Measurements from ENCODE around the gene SRR. TPM values are rescaled to one million over a fixed set of nuclear protein-coding genes. Genes with fewer than 3 reads are reported as not detected.

Gene SRR
- total and polyA plus RNA-seq, 10 of the 15 experiments (the other 5 are each of a cell fraction or from before 2014, with no cell fraction given), result 11.7 to 33.9 (median 20.2) TPM

- in situ Hi-C loops (cut with MboI), result no loop called here
- Histone ChIP-seq H2AFZ (ENCODE audit: control insufficient read depth, low read depth, low read length) (no peak overlapping the region), H3K9ac (ENCODE audit: control insufficient read depth, insufficient read depth, low read length) (no peak overlapping the region), H3K79me2 (ENCODE audit: control insufficient read depth, insufficient read depth, low read length) (no peaks in the 10 kb centered on the region), H3K4me2 (ENCODE audit: control insufficient read depth, insufficient read depth) (no peak overlapping the region), H3K36me3 (ENCODE audit: control insufficient read depth in 2 of 2, insufficient read depth in 2 of 2, low read length in 1 of 2) (peaks cover 10 to 34% of the 10 kb centered on the region in 2 experiments), H3K27ac (ENCODE audit: control insufficient read depth, insufficient read depth) (no peak overlapping the region), H3K9me3 (replicated peaks; ENCODE audit: control insufficient read depth, insufficient read depth, low read length) (no peaks in the 10 kb centered on the region), H3K4me3 (no peak overlapping the region), H4K20me1 (ENCODE audit: control insufficient read depth, insufficient read depth) (no peaks in the 10 kb centered on the region), H3K4me1 (ENCODE audit: control insufficient read depth, insufficient read depth, low read length) (0 out of 2 replicates have a peak, but pooled peaks cover 3% of the 10 kb centered on the region), H3K27me3 (replicated peaks in 1 of 2; ENCODE audit: control insufficient read depth in 2 of 2, insufficient read depth in 2 of 2, low read length in 1 of 2) (no peaks in the 10 kb centered on the region)
- DNase-seq (ENCODE audit: low read depth, low spot score) (no peak), ATAC-seq (no peak), FAIRE-seq (no peak)
- ChIA-PET SMC1A (ENCODE audit: uncharacterized antibody, unreplicated experiment) (interaction anchor here (2.2 kb wide), 1 partner anchor 24 kb away, joined by 8 read pairs; no protein-coding TSS in a partner anchor), RAD21 (ENCODE audit: unreplicated experiment) (no interaction called here), POLR2A (interaction anchor here (0.6 kb wide), 1 partner anchor 191 kb away, joined by 3 read pairs; no protein-coding TSS in a partner anchor), CTCF (no interaction called here)
- WGBS (ENCODE audit: insufficient coverage, insufficient replicate concordance, low lambda C conversion rate, missing lambda C conversion rate), result 95% methylated on average over 9 of the region's 9 CpGs
- no TSS peak for BruUV-seq (replicated peaks)
- TF ChIP-seq DPF2 (IDR thresholded peaks at IDR 0.05), result no peak
- no peak for TF ChIP-seq ATF7 (IDR thresholded peaks at IDR 0.05; ENCODE audit: low read depth)
- TF ChIP-seq ZSCAN29 (IDR thresholded peaks at IDR 0.05), result no peak
- no peak for TF ChIP-seq ZNF592 (IDR thresholded peaks at IDR 0.05)
- TF ChIP-seq GABPA (IDR thresholded peaks at IDR 0.05; ENCODE audit: low read depth), result no peak
- TF ChIP-seq E2F8 (IDR thresholded peaks at IDR 0.05; ENCODE audit: low read depth, partially characterized antibody), result no peak
- no peak for TF ChIP-seq MTA3 (IDR thresholded peaks at IDR 0.05; ENCODE audit: borderline replicate concordance, low read length)
- no peak for TF ChIP-seq KDM1A (IDR thresholded peaks at IDR 0.05; ENCODE audit: borderline replicate concordance)
- no peak for TF ChIP-seq ATF3 (IDR thresholded peaks at IDR 0.05; ENCODE audit: borderline replicate concordance, extremely low read depth, low read depth, low read length)
- TF ChIP-seq NFYB (IDR thresholded peaks at IDR 0.05; ENCODE audit: insufficient read depth, low read depth, low read length), result no peak
- TF ChIP-seq CBX3 (IDR thresholded peaks at IDR 0.05; ENCODE audit: borderline replicate concordance, low read depth), result no peak
- intact Hi-C loops (cut with micrococcal nuclease; ENCODE audit: unreplicated experiment), result no loop called here
These were observed 26.1 kb upstream of the SRR start for GRCh38 chr17:2277429-2278170.
